ENCODE measurements around the gene LIN54. TPM values are rescaled to one million over a fixed set of nuclear protein-coding genes. Genes with fewer than 3 reads are reported as not detected.

LIN54 gene
- total and polyA plus RNA-seq, 2 donors (not counting 1 experiment from before 2014, with no cell fraction given) = 13.3 to 15.2 TPM

DNA sequence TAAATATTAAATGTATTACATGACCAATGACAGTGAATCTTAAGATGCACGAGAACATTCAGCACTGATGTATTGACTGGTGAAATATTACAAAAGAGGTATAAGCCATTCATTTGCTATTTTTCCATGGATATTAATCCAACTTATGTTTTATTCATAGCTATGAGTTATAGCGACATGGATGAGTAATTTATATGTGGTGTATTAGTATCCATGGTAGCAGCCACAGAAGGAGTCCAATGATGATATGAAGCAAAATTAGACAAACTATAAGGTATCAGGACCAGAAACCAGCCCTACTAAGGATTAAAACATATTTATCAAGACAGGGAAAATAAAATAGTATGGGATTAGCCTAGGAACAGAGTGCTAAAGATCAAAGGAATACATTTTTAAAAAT, 59.4 kb downstream of the LIN54 start:
- DNase-seq (ENCODE audit: low read depth in 2 of 2) = peak in 1 of 2 donors; percentile 20
- Histone ChIP-seq H3K36me3 (ENCODE audit: control insufficient read depth, insufficient read depth, low read length) (no peaks in the 10 kb centered on the region), H4K20me1 (ENCODE audit: control insufficient read depth, extremely low read depth, insufficient read depth, low read length) (no peaks in the 10 kb centered on the region), H3K79me2 (ENCODE audit: control insufficient read depth, insufficient read depth, low read length) (peaks cover 3% of the 10 kb centered on the region), H3K9ac (ENCODE audit: insufficient read depth, low read length) (no peak overlapping the region), H2AFZ (ENCODE audit: low read length) (no peak overlapping the region), H3K4me2 (ENCODE audit: extremely low read depth, insufficient read depth, low read length) (no peak overlapping the region), H3K27me3 (ENCODE audit: control insufficient read depth, insufficient read depth, low read length) (no peaks in the 10 kb centered on the region), H3K9me3 (ENCODE audit: control insufficient read depth, insufficient read depth, low read depth, low read length) (no peaks in the 10 kb centered on the region), H3K27ac (ENCODE audit: insufficient read depth, low read length) (no peak overlapping the region), H3K4me1 (ENCODE audit: control insufficient read depth, extremely low read depth, insufficient read depth, low read length) (no peaks in the 10 kb centered on the region), H3K4me3 (replicated peaks in 1 of 4; ENCODE audit: control extremely low read depth in 1 of 4, insufficient read depth in 1 of 4, low read depth in 3 of 4, low read length in 4 of 4) (no peak overlapping the region)
- no peak for TF ChIP-seq EZH2 (IDR thresholded peaks at IDR 0.05; ENCODE audit: low read length, missing control alignments)
- TF ChIP-seq, protein P1, sequence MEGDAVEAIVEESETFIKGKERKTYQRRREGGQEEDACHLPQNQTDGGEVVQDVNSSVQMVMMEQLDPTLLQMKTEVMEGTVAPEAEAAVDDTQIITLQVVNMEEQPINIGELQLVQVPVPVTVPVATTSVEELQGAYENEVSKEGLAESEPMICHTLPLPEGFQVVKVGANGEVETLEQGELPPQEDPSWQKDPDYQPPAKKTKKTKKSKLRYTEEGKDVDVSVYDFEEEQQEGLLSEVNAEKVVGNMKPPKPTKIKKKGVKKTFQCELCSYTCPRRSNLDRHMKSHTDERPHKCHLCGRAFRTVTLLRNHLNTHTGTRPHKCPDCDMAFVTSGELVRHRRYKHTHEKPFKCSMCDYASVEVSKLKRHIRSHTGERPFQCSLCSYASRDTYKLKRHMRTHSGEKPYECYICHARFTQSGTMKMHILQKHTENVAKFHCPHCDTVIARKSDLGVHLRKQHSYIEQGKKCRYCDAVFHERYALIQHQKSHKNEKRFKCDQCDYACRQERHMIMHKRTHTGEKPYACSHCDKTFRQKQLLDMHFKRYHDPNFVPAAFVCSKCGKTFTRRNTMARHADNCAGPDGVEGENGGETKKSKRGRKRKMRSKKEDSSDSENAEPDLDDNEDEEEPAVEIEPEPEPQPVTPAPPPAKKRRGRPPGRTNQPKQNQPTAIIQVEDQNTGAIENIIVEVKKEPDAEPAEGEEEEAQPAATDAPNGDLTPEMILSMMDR (conservative IDR thresholded peaks at IDR 0.05 in 1 of 2, IDR thresholded peaks at IDR 0.05 in 1 of 2; ENCODE audit: low read depth in 1 of 2, low read length in 2 of 2) = no peak

DNA sequence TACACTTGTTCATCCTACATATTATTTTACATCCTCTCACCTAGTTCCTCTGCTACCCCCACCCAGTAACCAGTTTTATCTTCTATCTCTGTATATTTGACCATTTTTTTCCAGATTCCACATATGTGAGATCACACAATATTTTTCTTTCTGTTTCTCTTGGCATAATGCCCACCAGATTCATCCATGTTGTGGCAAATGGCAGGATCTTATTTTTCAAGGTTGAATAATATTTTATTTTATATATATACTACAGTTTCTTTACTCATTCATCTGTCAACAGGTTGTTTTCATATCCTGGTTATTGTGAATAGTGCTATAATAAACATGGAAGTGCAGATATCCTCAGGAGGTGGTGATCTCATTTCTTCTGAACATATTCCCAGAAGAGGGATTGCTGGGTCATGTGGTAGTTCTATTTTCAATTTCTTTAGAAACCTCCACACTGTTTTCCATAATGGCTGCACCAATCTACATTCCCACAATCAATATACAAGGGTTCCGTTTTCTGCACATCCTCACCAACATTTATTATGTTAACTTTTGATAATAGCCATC, 61.9 kb downstream of the LIN54 start:
- H4K20me1 ChIP-seq (ENCODE audit: control insufficient read depth, extremely low read depth, insufficient read depth, low read length) = no peaks in the 10 kb centered on the region
- H3K27ac ChIP-seq (ENCODE audit: insufficient read depth, low read length) = no peak overlapping the region
- no peak overlapping the region for H3K4me2 ChIP-seq (ENCODE audit: extremely low read depth, insufficient read depth, low read length)
- H2AFZ ChIP-seq (ENCODE audit: low read length) = no peak overlapping the region
- H3K36me3 ChIP-seq (ENCODE audit: control insufficient read depth, insufficient read depth, low read length) = no peaks in the 10 kb centered on the region
- H3K27me3 ChIP-seq (ENCODE audit: control insufficient read depth, insufficient read depth, low read length) = no peaks in the 10 kb centered on the region
- H3K9me3 ChIP-seq (ENCODE audit: control insufficient read depth, insufficient read depth, low read depth, low read length) = no peaks in the 10 kb centered on the region
- H3K79me2 ChIP-seq (ENCODE audit: control insufficient read depth, insufficient read depth, low read length) = peaks cover 3% of the 10 kb centered on the region
- no peak overlapping the region for H3K4me3 ChIP-seq (replicated peaks in 1 of 4; ENCODE audit: control extremely low read depth in 1 of 4, insufficient read depth in 1 of 4, low read depth in 3 of 4, low read length in 4 of 4)
- H3K9ac ChIP-seq (ENCODE audit: insufficient read depth, low read length) = no peak overlapping the region
- DNase-seq (ENCODE audit: low read depth in 2 of 2) = peak; percentile 37 to 44
- H3K4me1 ChIP-seq (ENCODE audit: control insufficient read depth, extremely low read depth, insufficient read depth, low read length) = no peaks in the 10 kb centered on the region
- TF ChIP-seq, protein P1 (conservative IDR thresholded peaks at IDR 0.05 in 1 of 2, IDR thresholded peaks at IDR 0.05 in 1 of 2; ENCODE audit: low read depth in 1 of 2, low read length in 2 of 2) = no peak
- no peak for TF ChIP-seq EZH2 (IDR thresholded peaks at IDR 0.05; ENCODE audit: low read length, missing control alignments)

DNA sequence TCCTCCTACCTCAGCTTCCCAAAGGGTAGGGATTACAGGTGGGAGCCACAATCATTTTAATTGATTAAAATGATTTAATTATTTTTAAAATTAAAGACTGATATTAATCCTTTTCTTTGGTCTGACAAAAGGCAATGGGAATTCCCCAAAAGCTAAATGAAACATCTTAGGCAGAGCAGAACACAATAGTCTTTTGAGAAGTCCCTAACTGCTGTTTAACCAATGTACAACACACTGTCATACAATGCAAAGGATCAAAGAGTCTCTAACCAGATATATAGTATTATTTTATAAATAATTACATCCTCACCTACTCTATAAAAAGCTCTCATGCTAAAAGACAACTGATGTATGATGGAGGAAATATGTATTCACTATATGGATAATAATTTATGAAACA, 63.1 kb downstream of the LIN54 start:
- Histone ChIP-seq H3K4me1 (ENCODE audit: control insufficient read depth, extremely low read depth, insufficient read depth, low read length) (no peaks in the 10 kb centered on the region), H3K27ac (ENCODE audit: insufficient read depth, low read length) (no peak overlapping the region), H3K36me3 (ENCODE audit: control insufficient read depth, insufficient read depth, low read length) (no peaks in the 10 kb centered on the region), H2AFZ (ENCODE audit: low read length) (no peak overlapping the region), H3K27me3 (ENCODE audit: control insufficient read depth, insufficient read depth, low read length) (no peaks in the 10 kb centered on the region), H3K79me2 (ENCODE audit: control insufficient read depth, insufficient read depth, low read length) (peaks cover 3% of the 10 kb centered on the region), H3K4me3 (replicated peaks in 1 of 4; ENCODE audit: control extremely low read depth in 1 of 4, insufficient read depth in 1 of 4, low read depth in 3 of 4, low read length in 4 of 4) (no peak overlapping the region), H3K4me2 (ENCODE audit: extremely low read depth, insufficient read depth, low read length) (no peak overlapping the region), H4K20me1 (ENCODE audit: control insufficient read depth, extremely low read depth, insufficient read depth, low read length) (no peaks in the 10 kb centered on the region), H3K9ac (ENCODE audit: insufficient read depth, low read length) (no peak overlapping the region), H3K9me3 (ENCODE audit: control insufficient read depth, insufficient read depth, low read depth, low read length) (no peaks in the 10 kb centered on the region)
- TF ChIP-seq, protein P1 (conservative IDR thresholded peaks at IDR 0.05 in 1 of 2, IDR thresholded peaks at IDR 0.05 in 1 of 2; ENCODE audit: low read depth in 1 of 2, low read length in 2 of 2) = no peak
- TF ChIP-seq EZH2 (IDR thresholded peaks at IDR 0.05; ENCODE audit: low read length, missing control alignments) = no peak
- no peak for DNase-seq (ENCODE audit: low read depth in 2 of 2)

Measured in fibroblast of lung (primary cell).